ENCODE results near the gene TMEM185A.
"Not testable (repeated sequence)": the region's sequence is repeated elsewhere in the genome, so short reads cannot be mapped to it uniquely, and the experiment has no call there.

DNA sequence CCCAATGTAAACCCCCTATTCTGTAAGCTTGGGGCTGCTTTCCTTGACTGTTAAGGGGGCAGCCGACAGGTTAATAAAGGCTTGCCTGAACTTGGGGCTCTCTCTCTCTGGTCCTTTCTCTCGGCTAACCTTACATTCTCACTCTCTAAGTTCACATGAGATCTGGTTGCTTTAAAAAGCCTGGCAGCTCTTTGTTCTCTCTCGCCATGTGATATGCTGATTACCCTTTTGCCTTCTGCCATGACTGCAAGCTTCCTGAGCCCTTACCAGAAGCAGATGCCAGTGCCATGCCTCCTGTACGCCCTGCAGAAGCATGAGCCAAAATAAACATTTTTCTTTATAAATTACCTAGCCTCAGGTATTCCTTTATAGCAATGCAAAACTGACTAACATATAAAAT is 76.3 kb downstream of the TMEM185A start:
- TF ChIP-seq, protein P1, sequence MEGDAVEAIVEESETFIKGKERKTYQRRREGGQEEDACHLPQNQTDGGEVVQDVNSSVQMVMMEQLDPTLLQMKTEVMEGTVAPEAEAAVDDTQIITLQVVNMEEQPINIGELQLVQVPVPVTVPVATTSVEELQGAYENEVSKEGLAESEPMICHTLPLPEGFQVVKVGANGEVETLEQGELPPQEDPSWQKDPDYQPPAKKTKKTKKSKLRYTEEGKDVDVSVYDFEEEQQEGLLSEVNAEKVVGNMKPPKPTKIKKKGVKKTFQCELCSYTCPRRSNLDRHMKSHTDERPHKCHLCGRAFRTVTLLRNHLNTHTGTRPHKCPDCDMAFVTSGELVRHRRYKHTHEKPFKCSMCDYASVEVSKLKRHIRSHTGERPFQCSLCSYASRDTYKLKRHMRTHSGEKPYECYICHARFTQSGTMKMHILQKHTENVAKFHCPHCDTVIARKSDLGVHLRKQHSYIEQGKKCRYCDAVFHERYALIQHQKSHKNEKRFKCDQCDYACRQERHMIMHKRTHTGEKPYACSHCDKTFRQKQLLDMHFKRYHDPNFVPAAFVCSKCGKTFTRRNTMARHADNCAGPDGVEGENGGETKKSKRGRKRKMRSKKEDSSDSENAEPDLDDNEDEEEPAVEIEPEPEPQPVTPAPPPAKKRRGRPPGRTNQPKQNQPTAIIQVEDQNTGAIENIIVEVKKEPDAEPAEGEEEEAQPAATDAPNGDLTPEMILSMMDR (IDR thresholded peaks at IDR 0.05; ENCODE audit: low read depth, low read length, poor library complexity, severe bottlenecking) = not testable (repeated sequence)
- TF ChIP-seq EZH2phosphoT487 (IDR thresholded peaks at IDR 0.05; ENCODE audit: borderline replicate concordance, low read length) = not testable (repeated sequence)

Data from DOHH2 (cell line).